Ovary (tissue), 9 donors: ENCODE measurements around the gene LAT. TPM values are rescaled to one million over a fixed set of nuclear protein-coding genes. Genes with fewer than 3 reads are reported as not detected.

Experiments
- DNase-seq, 5 donors: peaks; one replicate each; pipeline ENCODE4 v3.0.0-alpha.2; 2019 to 2020
- H3K27ac ChIP-seq, 2 donors: fragments of 200-600 bp; one replicate each; pipeline versions ENCODE4 v1.5.1 to v1.8.0; 2019 to 2022
- H3K27me3 ChIP-seq: fragments of 200-600 bp; one replicate; pipeline ENCODE4 v1.8.0; 2022
- H3K36me3 ChIP-seq: fragments of 200-600 bp; sonication (generic); one replicate; pipeline ENCODE4 v1.5.1; 2019
- H3K4me1 ChIP-seq: one replicate; pipeline ENCODE4 v1.8.1; 2013; ENCODE audit warnings: mild to moderate bottlenecking, moderate library complexity; ENCODE audit not compliant: insufficient read depth
- H3K4me3 ChIP-seq: fragments of 200-600 bp; sonication (generic); one replicate; pipeline ENCODE4 v1.5.1; 2017
- H3K9me3 ChIP-seq, 2 donors: fragments of 200-600 bp in 1 of 2; sonication (generic) in 1 of 2; one replicate each; pipeline versions ENCODE4 v1.5.1 to v1.8.1; 2013 to 2019; ENCODE audit warnings: mild to moderate bottlenecking in 1 of 2, moderate library complexity in 1 of 2
- EP300 ChIP-seq: sonication (generic); formaldehyde crosslinking; IDR thresholded peaks from one replicate; pipeline ENCODE4 v1.6.1; 2017; ENCODE audit warnings: antibody characterized with exemption
- POLR2A ChIP-seq: fragments of 450-650 bp; IDR thresholded peaks from one replicate; pipeline ENCODE4 v1.6.1; 2017; ENCODE audit warnings: antibody characterized with exemption, mild to moderate bottlenecking, moderate library complexity
- WGBS, 3 donors: extraction: QIAGEN DNeasy Blood & Tissue Kit in 1 of 3; methylation state at CpG; one replicate each; pipeline versions ENCODE4 v1.1.5 to v1.1.7; 2013 to 2017; 5-methylcytosine and 5-hydroxymethylcytosine counted together
- intact Hi-C, 4 donors: fragments of 100-400 bp; cut with DNase I; formaldehyde crosslinking; loops; one replicate each; pipeline versions ENCODE4 v1.11.0 to v1.15.1; 2022 to 2023
- polyA plus RNA-seq, 2 donors: library from polyadenylated mRNA; stranded (reverse); fragments of 200-250 nt in 1 of 2; fragments of 350-450 nt in 1 of 2; fragmentation: Illumina TruSeq in 1 of 2; extraction: RNeasy Lipid Tissue Mini Kit (QIAGEN cat#74804) in 1 of 2; gene quantifications; one replicate each; pipeline ENCODE4 v1.2.3, GENCODE V29; 2013 to 2014
- total RNA-seq, 7 donors: library from RNA; depleted of rRNA in 2 of 7; stranded (reverse); fragments of >200 nt in 2 of 7; fragmentation: NEBNext Ultra II Directional in 3 of 7; extraction: Animal tissue kit (Norgen Biotek cat#: 25700) in 3 of 7; gene quantifications; one replicate each; pipeline versions ENCODE4 v1.1.0 to v1.2.4, GENCODE V29; 2016 to 2023
- TF ChIP-seq, protein P1 (sequence below), 3 donors: fragments of 450-650 bp in 2 of 3; fragments of 200-600 bp in 1 of 3; IDR thresholded peaks; one replicate each; pipeline versions ENCODE4 v1.5.1 to v1.8.0; 2016 to 2022; ENCODE audit warnings: antibody characterized with exemption in 3 of 3, mild to moderate bottlenecking in 1 of 3
- donor health status: DM: no; HTN: no; CAD: no; lungs with moderate emphysema.
- donor health status: DM: no; HTN: no; CAD: no.
- donor health status: Bipolar disorder and iron deficiency.
- donor health status: DM: yes; HTN: yes; CAD: no.
- donor health status: DM: no; HTN: no; CAD: no.
- donor health status: DM: yes; HTN: yes; CAD: no.

LAT gene
- total and polyA plus RNA-seq, 9 donors, result 1.0 to 6.0 (median 4.6) TPM

GRCh38 chr16:29009050-29009837 lies 24.4 kb downstream of the LAT start:
- no peaks in the 10 kb centered on the region for H3K9me3 ChIP-seq
- TF ChIP-seq EP300 (no peak), POLR2A (no peak)
- TF ChIP-seq, protein P1, sequence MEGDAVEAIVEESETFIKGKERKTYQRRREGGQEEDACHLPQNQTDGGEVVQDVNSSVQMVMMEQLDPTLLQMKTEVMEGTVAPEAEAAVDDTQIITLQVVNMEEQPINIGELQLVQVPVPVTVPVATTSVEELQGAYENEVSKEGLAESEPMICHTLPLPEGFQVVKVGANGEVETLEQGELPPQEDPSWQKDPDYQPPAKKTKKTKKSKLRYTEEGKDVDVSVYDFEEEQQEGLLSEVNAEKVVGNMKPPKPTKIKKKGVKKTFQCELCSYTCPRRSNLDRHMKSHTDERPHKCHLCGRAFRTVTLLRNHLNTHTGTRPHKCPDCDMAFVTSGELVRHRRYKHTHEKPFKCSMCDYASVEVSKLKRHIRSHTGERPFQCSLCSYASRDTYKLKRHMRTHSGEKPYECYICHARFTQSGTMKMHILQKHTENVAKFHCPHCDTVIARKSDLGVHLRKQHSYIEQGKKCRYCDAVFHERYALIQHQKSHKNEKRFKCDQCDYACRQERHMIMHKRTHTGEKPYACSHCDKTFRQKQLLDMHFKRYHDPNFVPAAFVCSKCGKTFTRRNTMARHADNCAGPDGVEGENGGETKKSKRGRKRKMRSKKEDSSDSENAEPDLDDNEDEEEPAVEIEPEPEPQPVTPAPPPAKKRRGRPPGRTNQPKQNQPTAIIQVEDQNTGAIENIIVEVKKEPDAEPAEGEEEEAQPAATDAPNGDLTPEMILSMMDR (IDR thresholded peaks at IDR 0.05), result no peak
- intact Hi-C loops, result loop anchor here in 1 of 4 donors (10.0 kb wide), 1 partner anchor 736 kb away; the partner anchor contains the start of gene C16orf54
- no peak overlapping the region for H3K27ac ChIP-seq
- DNase-seq, result no peak
- no peaks in the 10 kb centered on the region for H3K36me3 ChIP-seq
- H3K27me3 ChIP-seq, result no peaks in the 10 kb centered on the region
- no peaks in the 10 kb centered on the region for H3K4me1 ChIP-seq
- WGBS, 3 donors, result 41 to 47% (median 44%) methylated on average over 14 of the region's 14 CpGs
- no peak overlapping the region for H3K4me3 ChIP-seq

DNA sequence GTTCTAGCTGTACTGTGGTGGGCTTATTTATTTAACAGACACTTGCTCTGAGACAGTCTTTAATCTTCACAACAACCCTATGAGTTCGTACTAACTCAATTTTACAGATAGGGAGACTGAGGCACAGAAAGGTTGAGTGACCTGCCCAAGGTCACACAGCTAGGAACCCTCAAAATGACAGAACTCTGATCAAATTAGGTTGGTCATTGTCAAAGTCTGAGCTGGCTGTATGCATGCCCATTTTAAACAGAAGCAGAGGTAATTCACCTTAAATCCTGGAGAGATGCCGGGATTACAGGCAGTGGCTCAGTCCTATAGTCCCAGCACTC lies 24.9 kb downstream of the LAT start:
- TF ChIP-seq, protein P1 (IDR thresholded peaks at IDR 0.05), result no peak
- TF ChIP-seq POLR2A (no peak), EP300 (no peak)
- no peaks in the 10 kb centered on the region for H3K9me3 ChIP-seq
- H3K36me3 ChIP-seq, result no peaks in the 10 kb centered on the region
- H3K4me1 ChIP-seq, result no peaks in the 10 kb centered on the region
- WGBS, 3 donors, result 81 to 88% (median 88%) methylated on average over 2 of the region's 2 CpGs
- H3K27me3 ChIP-seq, result no peaks in the 10 kb centered on the region
- DNase-seq, result no peak
- no peak overlapping the region for H3K4me3 ChIP-seq
- no peak overlapping the region for H3K27ac ChIP-seq
- intact Hi-C loops, result loop anchor here in 1 of 4 donors (10.0 kb wide), 1 partner anchor 735 kb away; the partner anchor contains the start of gene C16orf54

- Histone ChIP-seq H3K9me3 (no peaks in the 10 kb centered on the region), H3K36me3 (no peaks in the 10 kb centered on the region), H3K4me1 (no peaks in the 10 kb centered on the region), H3K27ac (no peak overlapping the region), H3K27me3 (no peaks in the 10 kb centered on the region), H3K4me3 (no peak overlapping the region)
- intact Hi-C loops, result no loop called here
- DNase-seq, result no peak
- 57 to 66% (median 65%) methylated on average over 8 of the region's 8 CpGs for WGBS, 3 donors
- TF ChIP-seq POLR2A, result no peak
- no peak for TF ChIP-seq EP300
- TF ChIP-seq, protein P1 (IDR thresholded peaks at IDR 0.05), result no peak
Observed at GRCh38 chr16:29011112-29011511, 26.3 kb downstream of the LAT start.

GRCh38 chr16:29011851-29012250 lies 27.0 kb downstream of the LAT start:
- H3K4me3 ChIP-seq, result no peak overlapping the region
- no peaks in the 10 kb centered on the region for H3K36me3 ChIP-seq
- no peaks in the 10 kb centered on the region for H3K9me3 ChIP-seq
- H3K27ac ChIP-seq, result no peak overlapping the region
- no peaks in the 10 kb centered on the region for H3K4me1 ChIP-seq
- WGBS, 3 donors, result 82 to 89% (median 89%) methylated on average over 4 of the region's 4 CpGs
- H3K27me3 ChIP-seq, result no peaks in the 10 kb centered on the region
- no peak for DNase-seq
- intact Hi-C loops, result no loop called here
- TF ChIP-seq, protein P1 (IDR thresholded peaks at IDR 0.05), result no peak
- TF ChIP-seq POLR2A (no peak), EP300 (no peak)
